Measurements from ENCODE around the gene MR1.

GRCh38 chr1:181057079-181057478 lies 23.3 kb downstream of the MR1 start:
- TF ChIP-seq CTCF (IDR thresholded peaks at IDR 0.05) (no peak), POLR2A (IDR thresholded peaks at IDR 0.05) (no peak)
